Neural cell (in vitro differentiated cells): ENCODE data around the gene CBY1.

Experiments
- EP300 ChIP-seq: fragments of 450-650 bp; conservative IDR thresholded peaks from 2 replicates; pipeline ENCODE4 v1.6.1; 2014; ENCODE audit warnings: antibody characterized with exemption, mild to moderate bottlenecking, moderate library complexity; ENCODE audit not compliant: poor library complexity, severe bottlenecking
- EZH2 ChIP-seq: fragments of 200-600, 300-800 bp; shearing (Covaris generic), sonication (generic); IDR thresholded peaks from 2 replicates; pipeline ENCODE4 v1.6.1; 2014; ENCODE audit warnings: antibody characterized with exemption, low read length, borderline replicate concordance, mild to moderate bottlenecking; ENCODE audit not compliant: insufficient read depth, poor library complexity, severe bottlenecking
- MXI1 ChIP-seq: fragments of 450-650 bp; conservative IDR thresholded peaks from 2 replicates; pipeline ENCODE4 v1.6.1; 2014; ENCODE audit warnings: antibody characterized with exemption, mild to moderate bottlenecking; ENCODE audit not compliant: poor library complexity, severe bottlenecking
- POLR2AphosphoS5 ChIP-seq: IDR thresholded peaks from 2 replicates; pipeline ENCODE4 v1.6.1; 2012
- RAD21 ChIP-seq: fragments of 450-650 bp; conservative IDR thresholded peaks from 2 replicates; pipeline ENCODE4 v1.6.1; 2014; ENCODE audit warnings: antibody characterized with exemption, mild to moderate bottlenecking, moderate library complexity
- REST ChIP-seq: IDR thresholded peaks from 2 replicates; pipeline ENCODE4 v1.6.1; 2012; ENCODE audit warnings: borderline replicate concordance
- SMC3 ChIP-seq: fragments of 450-650 bp; conservative IDR thresholded peaks from 2 replicates; pipeline ENCODE4 v1.6.1; 2014; ENCODE audit warnings: antibody characterized with exemption, mild to moderate bottlenecking, moderate library complexity; ENCODE audit not compliant: poor library complexity
- TAF1 ChIP-seq: IDR thresholded peaks from 2 replicates; pipeline ENCODE4 v1.6.1; 2012; ENCODE audit warnings: low read depth
- TF ChIP-seq, protein P1 (sequence below): fragments of 450-650 bp; IDR thresholded peaks from 2 replicates; pipeline ENCODE4 v1.5.1; 2014; ENCODE audit warnings: antibody characterized with exemption, mild to moderate bottlenecking, moderate library complexity; ENCODE audit not compliant: poor library complexity, severe bottlenecking

DNA sequence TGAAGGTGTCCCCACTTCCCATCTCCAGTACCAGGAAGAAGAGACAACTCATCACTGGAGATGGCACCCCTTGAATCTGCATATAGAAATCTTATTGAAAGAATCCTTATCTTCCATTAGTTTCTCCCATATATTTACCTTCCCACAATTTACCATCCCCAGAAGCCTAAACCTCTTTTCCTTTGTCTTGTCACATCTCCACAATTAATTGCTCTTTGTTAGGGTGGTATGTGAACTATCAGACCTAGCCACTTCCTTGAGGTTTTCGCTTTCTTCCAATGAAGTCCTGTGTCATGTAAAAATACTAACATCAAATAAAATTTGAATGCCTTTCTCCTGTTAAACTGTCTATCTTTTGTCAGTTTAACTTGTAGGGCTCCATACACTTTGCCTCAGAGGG, 38.2 kb upstream of the CBY1 start:
- TF ChIP-seq, protein P1, sequence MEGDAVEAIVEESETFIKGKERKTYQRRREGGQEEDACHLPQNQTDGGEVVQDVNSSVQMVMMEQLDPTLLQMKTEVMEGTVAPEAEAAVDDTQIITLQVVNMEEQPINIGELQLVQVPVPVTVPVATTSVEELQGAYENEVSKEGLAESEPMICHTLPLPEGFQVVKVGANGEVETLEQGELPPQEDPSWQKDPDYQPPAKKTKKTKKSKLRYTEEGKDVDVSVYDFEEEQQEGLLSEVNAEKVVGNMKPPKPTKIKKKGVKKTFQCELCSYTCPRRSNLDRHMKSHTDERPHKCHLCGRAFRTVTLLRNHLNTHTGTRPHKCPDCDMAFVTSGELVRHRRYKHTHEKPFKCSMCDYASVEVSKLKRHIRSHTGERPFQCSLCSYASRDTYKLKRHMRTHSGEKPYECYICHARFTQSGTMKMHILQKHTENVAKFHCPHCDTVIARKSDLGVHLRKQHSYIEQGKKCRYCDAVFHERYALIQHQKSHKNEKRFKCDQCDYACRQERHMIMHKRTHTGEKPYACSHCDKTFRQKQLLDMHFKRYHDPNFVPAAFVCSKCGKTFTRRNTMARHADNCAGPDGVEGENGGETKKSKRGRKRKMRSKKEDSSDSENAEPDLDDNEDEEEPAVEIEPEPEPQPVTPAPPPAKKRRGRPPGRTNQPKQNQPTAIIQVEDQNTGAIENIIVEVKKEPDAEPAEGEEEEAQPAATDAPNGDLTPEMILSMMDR, result no peak
- TF ChIP-seq REST, result no peak
- no peak for TF ChIP-seq RAD21
- TF ChIP-seq EP300, result no peak
- TF ChIP-seq MXI1, result no peak
- TF ChIP-seq SMC3, result no peak
- TF ChIP-seq POLR2AphosphoS5, result no peak
- no peak for TF ChIP-seq TAF1
- no peak for TF ChIP-seq EZH2
